GM12874 (cell line): Measurements from ENCODE around the gene RNF14.

Source experiments
- TF ChIP-seq, protein P1 (sequence below): IDR thresholded peaks from 2 replicates; pipeline ENCODE4 v1.5.1; 2011; ENCODE audit warnings: low read depth, mild to moderate bottlenecking, control low read depth, low read length, moderate library complexity; ENCODE audit not compliant: insufficient read depth

Gene RNF14

DNA sequence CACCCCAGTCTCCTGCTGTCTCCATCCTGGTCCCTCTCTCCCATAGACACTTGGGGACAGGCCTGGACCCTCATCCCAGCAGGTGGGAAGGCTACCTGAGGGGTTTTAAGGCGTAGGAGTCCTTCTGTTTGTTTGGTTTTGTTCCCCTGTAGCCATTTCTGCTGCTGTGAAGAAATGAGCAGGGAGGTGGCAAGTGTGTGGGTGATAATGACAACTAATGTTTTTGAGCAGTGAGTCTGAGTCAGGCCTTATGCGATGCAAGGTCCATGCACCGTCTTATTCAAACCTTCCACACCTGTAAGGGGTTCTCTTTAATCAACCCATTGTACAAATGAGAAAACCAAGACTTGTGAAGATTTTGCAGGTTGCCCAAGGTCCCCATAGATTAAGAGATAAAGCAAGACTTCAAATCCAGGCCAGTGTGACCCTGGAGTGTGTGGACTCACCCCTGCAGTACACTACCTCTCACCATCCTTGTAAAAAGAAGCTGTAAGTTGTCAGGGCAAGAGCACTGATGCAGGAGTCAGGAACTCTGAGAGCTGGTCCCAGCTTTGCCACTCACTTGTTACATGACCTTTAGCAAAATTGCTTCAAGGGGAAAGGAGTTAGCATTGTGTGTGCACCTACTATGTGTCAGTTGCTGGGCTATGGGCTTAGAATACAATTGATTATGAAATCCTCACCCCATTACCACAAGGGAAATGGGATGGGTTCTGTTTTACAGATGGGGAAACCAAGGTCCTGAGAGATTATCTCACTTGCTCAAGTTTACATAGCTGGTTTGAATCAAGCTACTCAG lies 18.5 kb upstream of the RNF14 start:
- TF ChIP-seq, protein P1, sequence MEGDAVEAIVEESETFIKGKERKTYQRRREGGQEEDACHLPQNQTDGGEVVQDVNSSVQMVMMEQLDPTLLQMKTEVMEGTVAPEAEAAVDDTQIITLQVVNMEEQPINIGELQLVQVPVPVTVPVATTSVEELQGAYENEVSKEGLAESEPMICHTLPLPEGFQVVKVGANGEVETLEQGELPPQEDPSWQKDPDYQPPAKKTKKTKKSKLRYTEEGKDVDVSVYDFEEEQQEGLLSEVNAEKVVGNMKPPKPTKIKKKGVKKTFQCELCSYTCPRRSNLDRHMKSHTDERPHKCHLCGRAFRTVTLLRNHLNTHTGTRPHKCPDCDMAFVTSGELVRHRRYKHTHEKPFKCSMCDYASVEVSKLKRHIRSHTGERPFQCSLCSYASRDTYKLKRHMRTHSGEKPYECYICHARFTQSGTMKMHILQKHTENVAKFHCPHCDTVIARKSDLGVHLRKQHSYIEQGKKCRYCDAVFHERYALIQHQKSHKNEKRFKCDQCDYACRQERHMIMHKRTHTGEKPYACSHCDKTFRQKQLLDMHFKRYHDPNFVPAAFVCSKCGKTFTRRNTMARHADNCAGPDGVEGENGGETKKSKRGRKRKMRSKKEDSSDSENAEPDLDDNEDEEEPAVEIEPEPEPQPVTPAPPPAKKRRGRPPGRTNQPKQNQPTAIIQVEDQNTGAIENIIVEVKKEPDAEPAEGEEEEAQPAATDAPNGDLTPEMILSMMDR, result no peak

DNA sequence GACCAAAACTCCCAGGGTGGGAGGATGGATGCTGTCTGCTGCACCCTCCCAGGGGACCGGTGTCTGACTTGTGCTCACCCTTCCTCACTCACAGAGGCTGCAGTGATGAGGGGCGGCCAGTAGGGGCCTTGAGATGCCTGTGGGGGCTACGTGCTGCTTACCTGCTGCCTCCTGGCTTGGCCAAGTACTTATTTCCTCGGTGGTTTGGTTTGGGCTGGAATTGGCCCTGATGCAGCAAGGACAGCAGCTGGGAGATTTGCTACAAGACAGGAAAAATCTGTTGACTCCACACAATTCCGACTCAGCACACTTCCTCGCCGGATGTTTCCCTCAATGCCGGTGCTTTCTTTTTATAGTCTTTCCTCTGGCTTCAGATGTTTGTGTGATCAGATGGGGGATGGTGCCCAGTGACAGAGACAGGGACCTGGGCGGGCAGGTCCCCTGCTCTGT lies 17.5 kb upstream of the RNF14 start:
- TF ChIP-seq, protein P1, result peak; percentile 62

- TF ChIP-seq, protein P1, result no peak
Observed at GRCh38 chr5:141952020-141952419, 16.9 kb upstream of the RNF14 start.

DNA sequence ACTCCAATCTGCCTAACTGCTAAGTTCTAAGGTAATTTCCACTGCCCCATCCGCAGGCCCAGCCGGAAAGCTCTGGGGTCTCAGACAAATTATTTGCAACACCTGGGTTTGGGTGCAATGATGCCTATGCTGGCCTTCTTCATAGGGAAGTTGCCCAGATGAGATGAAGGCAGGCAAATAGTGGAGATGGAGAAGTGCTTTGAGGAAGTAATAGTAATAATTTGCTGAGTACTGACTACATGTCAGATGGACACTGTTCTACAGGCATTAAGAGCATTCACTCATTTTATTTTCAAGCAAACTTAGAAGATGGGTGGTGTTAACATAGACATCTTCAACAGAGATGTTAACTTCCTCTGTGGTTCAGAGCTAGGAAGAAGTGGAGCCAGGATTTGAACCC lies 14.7 kb upstream of the RNF14 start:
- TF ChIP-seq, protein P1, result no peak

DNA sequence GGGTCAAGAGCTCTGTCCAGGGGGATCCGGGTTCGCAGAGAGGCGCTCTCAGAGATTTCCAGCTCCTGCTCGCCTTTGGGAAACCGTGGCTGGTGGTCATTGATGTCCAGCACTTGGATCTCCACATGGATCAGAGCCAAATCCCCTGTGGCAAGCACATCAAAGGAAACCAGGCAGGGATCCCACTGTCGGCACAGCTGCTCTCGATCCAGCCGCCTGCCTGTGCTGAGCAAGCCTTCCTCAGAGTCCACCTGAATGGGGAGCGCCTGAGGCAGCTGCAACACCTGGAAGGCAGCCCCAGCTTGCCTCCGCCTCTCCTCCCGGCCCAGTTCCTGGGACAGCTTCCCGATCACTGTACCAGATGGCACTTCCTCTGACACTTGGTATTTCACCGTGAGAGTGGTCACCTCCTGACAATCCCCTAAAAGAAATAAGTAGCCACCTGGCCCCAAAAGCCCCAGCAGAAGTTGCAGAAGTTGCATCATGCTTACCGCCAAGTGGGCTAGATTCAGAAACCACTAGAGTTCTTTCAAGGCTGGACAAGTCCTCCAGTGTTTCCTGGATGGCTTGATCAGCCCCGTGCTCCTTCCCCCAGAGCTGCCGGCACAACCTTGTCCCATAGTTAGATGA lies 11.4 kb upstream of the RNF14 start:
- TF ChIP-seq, protein P1, result no peak

GRCh38 chr5:141958113-141958512 lies 10.8 kb upstream of the RNF14 start, which contains the start of gene PCDH12:
Gene PCDH12 (minus strand): TSS chr5:141958202. CDS start chr5:141957851, 351 bp downstream.
- TF ChIP-seq, protein P1, result no peak

GRCh38 chr5:141958546-141959172 lies 10.2 kb upstream of the RNF14 start:
- TF ChIP-seq, protein P1, result no peak
